SU-DHL-6 (cell line): ENCODE data around the gene A3GALT2.

Source experiments
- H2AFZ ChIP-seq: fragments of 200-600 bp; sonication (generic); 2 replicates; pipeline ENCODE4 v1.6.1; 2014; ENCODE audit warnings: low read depth, mild to moderate bottlenecking, moderate library complexity, mixed read lengths, antibody characterized with exemption, low read length; ENCODE audit not compliant: severe bottlenecking
- H3F3A ChIP-seq: fragments of 200-600 bp; shearing (Covaris generic); 2 replicates; pipeline ENCODE4 v1.6.0; 2016; ENCODE audit warnings: antibody characterized with exemption, mild to moderate bottlenecking; ENCODE audit not compliant: insufficient read depth
- H3K27ac ChIP-seq: fragments of 200-600 bp; sonication (generic); 2 replicates; pipeline ENCODE4 v1.5.1; 2016; ENCODE audit warnings: low read depth, mild to moderate bottlenecking, low read length, moderate library complexity, mixed read lengths
- H3K27me3 ChIP-seq: fragments of 200-600 bp; sonication (generic), shearing (Covaris generic); 2 replicates; pipeline ENCODE4 v1.6.0; 2014; ENCODE audit warnings: mild to moderate bottlenecking, low read length
- H3K36me3 ChIP-seq: fragments of 200-600 bp; sonication (generic); 2 replicates; pipeline ENCODE4 v1.6.1; 2014; ENCODE audit warnings: mild to moderate bottlenecking, low read length, mixed read lengths
- H3K4me2 ChIP-seq: fragments of 300-600, 200-600 bp; shearing (Covaris generic), sonication (generic); 2 replicates; pipeline ENCODE4 v1.6.0; 2014; ENCODE audit warnings: low read length, low read depth, mild to moderate bottlenecking; ENCODE audit not compliant: poor library complexity, severe bottlenecking
- H3K4me3 ChIP-seq: fragments of 200-600 bp; sonication (generic); 2 replicates; pipeline ENCODE4 v1.5.1; 2014; ENCODE audit warnings: antibody characterized with exemption, low read length, mild to moderate bottlenecking, mixed read lengths; ENCODE audit not compliant: insufficient read depth, poor library complexity, severe bottlenecking
- H3K79me2 ChIP-seq: fragments of 200-600 bp; sonication (generic); 2 replicates; pipeline ENCODE4 v1.6.1; 2014; ENCODE audit warnings: mild to moderate bottlenecking, low read length, moderate library complexity; ENCODE audit not compliant: insufficient read depth
- H3K9ac ChIP-seq: fragments of 200-600 bp; sonication (generic); 2 replicates; pipeline ENCODE4 v1.7.0; 2014; ENCODE audit warnings: mild to moderate bottlenecking, low read length
- H3K9me2 ChIP-seq: fragments of 200-600 bp; sonication (generic); replicated peaks from 2 replicates; pipeline ENCODE4 v1.6.1; 2014; ENCODE audit warnings: low read length; ENCODE audit not compliant: insufficient read depth
- H3K9me3 ChIP-seq: fragments of 200-600 bp; sonication (generic); 2 replicates; pipeline ENCODE4 v1.6.1; 2014; ENCODE audit warnings: low read length, mixed read lengths; ENCODE audit not compliant: insufficient read depth
- H4K20me1 ChIP-seq: fragments of 200-600 bp; sonication (generic); 2 replicates; pipeline ENCODE4 v1.6.1; 2014; ENCODE audit warnings: low read depth, mild to moderate bottlenecking, antibody characterized with exemption, low read length, moderate library complexity, mixed read lengths
- EZH2phosphoT487 ChIP-seq: fragments of 200-600 bp; sonication (generic), shearing (Covaris generic); conservative IDR thresholded peaks from 2 replicates; pipeline ENCODE4 v1.6.1; 2018; ENCODE audit warnings: mild to moderate bottlenecking, antibody characterized with exemption, low read length, moderate library complexity, mixed read lengths
- TF ChIP-seq, protein P1 (sequence below): fragments of 200-600 bp; sonication (generic); IDR thresholded peaks from one replicate; pipeline ENCODE4 v1.5.1; 2017; ENCODE audit warnings: antibody characterized with exemption, mild to moderate bottlenecking, low read length, moderate library complexity; ENCODE audit not compliant: insufficient read depth, poor library complexity, severe bottlenecking

Gene A3GALT2

DNA sequence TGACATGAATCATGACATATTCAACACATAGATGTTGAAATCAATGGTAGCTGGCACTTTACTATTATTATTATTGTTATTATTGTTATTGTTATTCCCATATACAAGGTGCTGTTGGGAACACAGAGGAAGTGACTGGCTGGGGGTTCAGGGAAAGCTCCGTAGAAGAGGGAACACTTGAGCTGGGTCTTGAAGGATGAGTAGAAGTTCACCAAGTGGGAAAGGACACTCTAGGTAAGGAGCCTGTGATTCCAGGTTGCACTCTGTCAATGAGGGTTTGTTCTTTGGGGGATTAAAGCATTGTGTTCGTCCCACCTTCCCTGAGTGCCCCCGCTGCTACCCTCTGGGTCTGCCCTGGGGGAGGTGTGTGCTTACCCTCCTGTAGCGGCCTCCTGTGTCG lies 50.5 kb downstream of the A3GALT2 start:
- H2AFZ ChIP-seq, result no peak overlapping the region
- H3K9me3 ChIP-seq, result no peaks in the 10 kb centered on the region
- no peak overlapping the region for H3K4me2 ChIP-seq
- no peaks in the 10 kb centered on the region for H3K9me2 ChIP-seq
- H3K27me3 ChIP-seq, result no peaks in the 10 kb centered on the region
- H3K79me2 ChIP-seq, result no peaks in the 10 kb centered on the region
- no peaks in the 10 kb centered on the region for H3K36me3 ChIP-seq
- no peak overlapping the region for H3K4me3 ChIP-seq
- no peak for TF ChIP-seq EZH2phosphoT487
- TF ChIP-seq, protein P1, sequence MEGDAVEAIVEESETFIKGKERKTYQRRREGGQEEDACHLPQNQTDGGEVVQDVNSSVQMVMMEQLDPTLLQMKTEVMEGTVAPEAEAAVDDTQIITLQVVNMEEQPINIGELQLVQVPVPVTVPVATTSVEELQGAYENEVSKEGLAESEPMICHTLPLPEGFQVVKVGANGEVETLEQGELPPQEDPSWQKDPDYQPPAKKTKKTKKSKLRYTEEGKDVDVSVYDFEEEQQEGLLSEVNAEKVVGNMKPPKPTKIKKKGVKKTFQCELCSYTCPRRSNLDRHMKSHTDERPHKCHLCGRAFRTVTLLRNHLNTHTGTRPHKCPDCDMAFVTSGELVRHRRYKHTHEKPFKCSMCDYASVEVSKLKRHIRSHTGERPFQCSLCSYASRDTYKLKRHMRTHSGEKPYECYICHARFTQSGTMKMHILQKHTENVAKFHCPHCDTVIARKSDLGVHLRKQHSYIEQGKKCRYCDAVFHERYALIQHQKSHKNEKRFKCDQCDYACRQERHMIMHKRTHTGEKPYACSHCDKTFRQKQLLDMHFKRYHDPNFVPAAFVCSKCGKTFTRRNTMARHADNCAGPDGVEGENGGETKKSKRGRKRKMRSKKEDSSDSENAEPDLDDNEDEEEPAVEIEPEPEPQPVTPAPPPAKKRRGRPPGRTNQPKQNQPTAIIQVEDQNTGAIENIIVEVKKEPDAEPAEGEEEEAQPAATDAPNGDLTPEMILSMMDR, result no peak
- H4K20me1 ChIP-seq, result no peaks in the 10 kb centered on the region
- no peak overlapping the region for H3K27ac ChIP-seq
- H3K9ac ChIP-seq, result no peak overlapping the region
- H3F3A ChIP-seq, result no peaks in the 10 kb centered on the region

DNA sequence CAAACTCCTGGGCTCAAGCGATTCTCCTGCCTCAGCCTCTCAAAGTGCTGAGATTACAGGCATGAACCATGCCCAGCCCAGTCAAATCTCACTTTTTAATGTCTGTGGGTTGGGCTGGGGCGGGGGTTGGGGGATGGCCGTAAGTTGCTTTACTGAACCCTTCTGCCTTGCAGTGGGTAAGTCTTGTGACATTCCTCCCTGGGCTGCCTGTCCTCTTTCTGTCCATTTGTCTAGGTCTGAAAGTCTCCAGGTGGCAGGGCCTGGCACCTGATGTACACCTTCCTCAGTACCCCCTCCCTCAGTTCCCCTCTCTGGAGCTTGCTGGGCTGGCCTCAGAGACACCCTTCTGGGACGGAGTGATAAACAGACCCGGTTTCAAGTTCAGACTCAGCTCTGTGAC lies 51.3 kb downstream of the A3GALT2 start:
- Histone ChIP-seq H3K4me3 (no peak overlapping the region), H3K9me3 (no peaks in the 10 kb centered on the region), H3K9ac (no peak overlapping the region), H3K27me3 (no peaks in the 10 kb centered on the region), H4K20me1 (no peaks in the 10 kb centered on the region), H3K79me2 (no peaks in the 10 kb centered on the region), H3K36me3 (no peaks in the 10 kb centered on the region), H3K4me2 (no peak overlapping the region), H3F3A (no peaks in the 10 kb centered on the region), H3K27ac (no peak overlapping the region), H3K9me2 (no peaks in the 10 kb centered on the region), H2AFZ (no peak overlapping the region)
- TF ChIP-seq EZH2phosphoT487, result no peak
- TF ChIP-seq, protein P1, result no peak

DNA sequence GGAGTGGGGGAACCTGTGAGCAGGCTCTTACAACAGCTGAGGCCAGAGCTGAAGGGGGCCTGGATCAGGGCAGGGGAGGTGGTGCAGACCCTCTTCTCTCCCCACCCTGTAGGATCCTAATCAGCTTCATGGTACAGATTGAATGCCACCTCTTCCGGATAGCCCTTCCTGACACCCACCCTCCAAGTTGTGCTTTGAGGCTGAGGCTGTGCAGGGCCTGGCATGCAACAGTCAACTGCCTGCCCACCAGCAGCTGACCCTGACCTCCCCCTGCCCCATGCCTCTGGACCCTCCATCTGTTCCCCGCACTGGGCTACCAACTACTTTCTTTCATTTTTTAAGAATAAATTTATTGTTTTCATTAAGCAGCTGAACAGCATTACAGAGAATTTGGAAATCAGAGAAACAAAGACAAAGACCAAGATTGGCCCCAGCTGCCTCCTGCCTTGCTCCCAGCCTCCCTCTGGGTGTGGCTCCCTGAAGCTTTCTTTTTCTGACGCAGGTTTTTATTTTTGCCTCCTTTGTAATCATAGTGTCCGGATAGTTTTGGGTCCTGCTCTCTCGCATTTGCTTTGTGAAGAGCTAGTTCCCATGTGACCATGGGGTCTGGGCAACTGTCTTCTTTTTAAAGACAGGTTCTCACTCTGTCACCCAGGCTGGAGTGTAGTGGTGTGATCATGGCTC lies 51.8 kb downstream of the A3GALT2 start:
- Histone ChIP-seq H3K36me3 (no peaks in the 10 kb centered on the region), H3K9ac (no peak overlapping the region)

More for the DNA sequence above, 51.8 kb downstream of the A3GALT2 start:
- Histone ChIP-seq H3K9me2 (no peaks in the 10 kb centered on the region), H3K27ac (no peak overlapping the region), H3K79me2 (no peaks in the 10 kb centered on the region), H3K27me3 (no peaks in the 10 kb centered on the region), H3K9me3 (no peaks in the 10 kb centered on the region), H3K4me2 (no peak overlapping the region), H3K4me3 (no peak overlapping the region), H4K20me1 (no peaks in the 10 kb centered on the region), H3F3A (no peaks in the 10 kb centered on the region), H2AFZ (no peak overlapping the region)
- TF ChIP-seq, protein P1, result no peak
- TF ChIP-seq EZH2phosphoT487, result no peak
